HG03565 (cell line): ENCODE results near the gene PDE6G.

ENCODE experiments used
- ATAC-seq: cut with Tn5 transposase; IDR thresholded peaks from one replicate; pipeline ENCODE4 v1.9.1; 2021; ENCODE audit warnings: mild to moderate bottlenecking, moderate library complexity; ENCODE audit not compliant: unreplicated experiment

The PDE6G gene

GRCh38 chr17:81664051-81664470 is 7.7 kb upstream of the PDE6G start:
- ATAC-seq = no peak

- no peak for ATAC-seq
Measured at GRCh38 chr17:81662002-81662401, 5.7 kb upstream of the PDE6G start.

- ATAC-seq = no peak
Measured at GRCh38 chr17:81660441-81660840, 4.1 kb upstream of the PDE6G start.

- no peak for ATAC-seq
Measured at GRCh38 chr17:81659038-81659437, 2.7 kb upstream of the PDE6G start.

- no peak for ATAC-seq
Measured at GRCh38 chr17:81656835-81657234, 493 bp upstream of the PDE6G start.

GRCh38 chr17:81655378-81656117 is 794 bp downstream of the PDE6G start:
- ATAC-seq = no peak

- no peak for ATAC-seq
Measured at GRCh38 chr17:81652906-81653771, 3.2 kb downstream of the PDE6G start.

- ATAC-seq = no peak
Measured at GRCh38 chr17:81651692-81652091, 4.7 kb downstream of the PDE6G start.

- ATAC-seq = no peak
Measured at GRCh38 chr17:81650951-81651350, 5.4 kb downstream of the PDE6G start.

- no peak for ATAC-seq
Measured at GRCh38 chr17:81648707-81649085, 7.6 kb downstream of the PDE6G start.

- no peak for ATAC-seq
Measured at GRCh38 chr17:81648013-81648706, 8.2 kb downstream of the PDE6G start.

GRCh38 chr17:81647640-81648012 is 8.7 kb downstream of the PDE6G start:
- ATAC-seq = no peak

GRCh38 chr17:81646869-81647600 is 9.3 kb downstream of the PDE6G start:
- ATAC-seq = no peak

GRCh38 chr17:81644976-81645952 is 11.1 kb downstream of the PDE6G start:
- ATAC-seq = no peak

- no peak for ATAC-seq
Measured at GRCh38 chr17:81644496-81644895, 11.8 kb downstream of the PDE6G start.

GRCh38 chr17:81641825-81642489 is 14.4 kb downstream of the PDE6G start:
- no peak for ATAC-seq

GRCh38 chr17:81640011-81640410 is 16.3 kb downstream of the PDE6G start:
- ATAC-seq = no peak

- no peak for ATAC-seq
Measured at GRCh38 chr17:81638683-81639082, 17.7 kb downstream of the PDE6G start.
